ENCODE measurements around the gene TMEM165. TPM values are rescaled to one million over a fixed set of nuclear protein-coding genes. Genes with fewer than 3 reads are reported as not detected.

TMEM165 gene
- total and polyA plus RNA-seq, 9 of the 15 experiments (the other 6 are each of a cell fraction or from before 2014, with no cell fraction given), result 21.3 to 145 (median 96.8) TPM

DNA sequence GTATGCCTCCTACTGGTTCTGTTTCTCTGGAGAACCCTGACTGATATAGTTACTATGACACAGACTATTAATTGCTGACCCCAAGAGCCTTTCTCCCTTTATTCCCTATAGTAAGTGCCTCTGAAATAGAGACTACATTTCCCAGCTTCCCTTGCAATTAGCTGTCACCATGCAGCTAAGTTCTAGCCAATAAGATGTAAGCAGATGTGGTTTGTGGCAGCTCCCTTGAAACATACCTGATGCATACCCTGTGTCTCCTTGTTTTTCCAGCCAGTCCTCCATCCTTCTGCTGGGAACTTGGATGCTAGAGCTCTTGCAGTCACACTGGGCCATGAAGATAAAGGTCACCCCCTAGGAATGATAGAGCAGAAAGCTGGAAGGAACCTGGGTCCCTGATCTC is 9.7 kb upstream of the TMEM165 start (continued):
- TF ChIP-seq, protein P1, sequence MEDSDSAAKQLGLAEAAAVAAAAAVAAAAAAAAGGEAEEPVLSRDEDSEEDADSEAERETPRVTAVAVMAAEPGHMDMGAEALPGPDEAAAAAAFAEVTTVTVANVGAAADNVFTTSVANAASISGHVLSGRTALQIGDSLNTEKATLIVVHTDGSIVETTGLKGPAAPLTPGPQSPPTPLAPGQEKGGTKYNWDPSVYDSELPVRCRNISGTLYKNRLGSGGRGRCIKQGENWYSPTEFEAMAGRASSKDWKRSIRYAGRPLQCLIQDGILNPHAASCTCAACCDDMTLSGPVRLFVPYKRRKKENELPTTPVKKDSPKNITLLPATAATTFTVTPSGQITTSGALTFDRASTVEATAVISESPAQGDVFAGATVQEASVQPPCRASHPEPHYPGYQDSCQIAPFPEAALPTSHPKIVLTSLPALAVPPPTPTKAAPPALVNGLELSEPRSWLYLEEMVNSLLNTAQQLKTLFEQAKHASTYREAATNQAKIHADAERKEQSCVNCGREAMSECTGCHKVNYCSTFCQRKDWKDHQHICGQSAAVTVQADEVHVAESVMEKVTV (CRISPR knock-in tag; IDR thresholded peaks at IDR 0.05), result no peak
- no peak for TF ChIP-seq MYBL2 (IDR thresholded peaks at IDR 0.05; ENCODE audit: low read depth)
- TF ChIP-seq MYBL2 (CRISPR knock-in tag; IDR thresholded peaks at IDR 0.05; ENCODE audit: borderline replicate concordance), result no peak
- no peak for TF ChIP-seq ATF7 (IDR thresholded peaks at IDR 0.05)
- TF ChIP-seq ZNF79 (CRISPR knock-in tag; IDR thresholded peaks at IDR 0.05; ENCODE audit: low read depth), result no peak
- TF ChIP-seq, protein P2, sequence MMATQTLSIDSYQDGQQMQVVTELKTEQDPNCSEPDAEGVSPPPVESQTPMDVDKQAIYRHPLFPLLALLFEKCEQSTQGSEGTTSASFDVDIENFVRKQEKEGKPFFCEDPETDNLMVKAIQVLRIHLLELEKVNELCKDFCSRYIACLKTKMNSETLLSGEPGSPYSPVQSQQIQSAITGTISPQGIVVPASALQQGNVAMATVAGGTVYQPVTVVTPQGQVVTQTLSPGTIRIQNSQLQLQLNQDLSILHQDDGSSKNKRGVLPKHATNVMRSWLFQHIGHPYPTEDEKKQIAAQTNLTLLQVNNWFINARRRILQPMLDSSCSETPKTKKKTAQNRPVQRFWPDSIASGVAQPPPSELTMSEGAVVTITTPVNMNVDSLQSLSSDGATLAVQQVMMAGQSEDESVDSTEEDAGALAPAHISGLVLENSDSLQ (IDR thresholded peaks at IDR 0.05), result peak; percentile 68
- no peak for TF ChIP-seq KDM1A (IDR thresholded peaks at IDR 0.05)
- no peak for TF ChIP-seq ZNF445 (CRISPR knock-in tag; IDR thresholded peaks at IDR 0.05; ENCODE audit: low read depth)
- TF ChIP-seq SUPT5H (IDR thresholded peaks at IDR 0.05), result no peak
- no peak for TF ChIP-seq ZNF436 (CRISPR knock-in tag; IDR thresholded peaks at IDR 0.05)
- no peak for TF ChIP-seq HDAC3 (IDR thresholded peaks at IDR 0.05; ENCODE audit: borderline replicate concordance, partially characterized antibody)
- TF ChIP-seq PCBP1 (IDR thresholded peaks at IDR 0.05; ENCODE audit: low read depth, low read length, poor library complexity, severe bottlenecking), result no peak
- TF ChIP-seq, protein P3, sequence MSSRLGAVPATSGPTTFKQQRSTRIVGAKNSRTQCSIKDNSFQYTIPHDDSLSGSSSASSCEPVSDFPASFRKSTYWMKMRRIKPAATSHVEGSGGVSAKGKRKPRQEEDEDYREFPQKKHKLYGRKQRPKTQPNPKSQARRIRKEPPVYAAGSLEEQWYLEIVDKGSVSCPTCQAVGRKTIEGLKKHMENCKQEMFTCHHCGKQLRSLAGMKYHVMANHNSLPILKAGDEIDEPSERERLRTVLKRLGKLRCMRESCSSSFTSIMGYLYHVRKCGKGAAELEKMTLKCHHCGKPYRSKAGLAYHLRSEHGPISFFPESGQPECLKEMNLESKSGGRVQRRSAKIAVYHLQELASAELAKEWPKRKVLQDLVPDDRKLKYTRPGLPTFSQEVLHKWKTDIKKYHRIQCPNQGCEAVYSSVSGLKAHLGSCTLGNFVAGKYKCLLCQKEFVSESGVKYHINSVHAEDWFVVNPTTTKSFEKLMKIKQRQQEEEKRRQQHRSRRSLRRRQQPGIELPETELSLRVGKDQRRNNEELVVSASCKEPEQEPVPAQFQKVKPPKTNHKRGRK (tag; IDR thresholded peaks at IDR 0.05), result no peak
- TF ChIP-seq HSF4 (CRISPR knock-in tag; IDR thresholded peaks at IDR 0.05; ENCODE audit: borderline replicate concordance), result no peak
- TF ChIP-seq MAZ (CRISPR knock-in tag; conservative IDR thresholded peaks at IDR 0.05 in 1 of 2, IDR thresholded peaks at IDR 0.05 in 1 of 2), result no peak
- TF ChIP-seq MAFF (IDR thresholded peaks at IDR 0.05; ENCODE audit: low read length), result no peak
- TF ChIP-seq TBP (optimal IDR thresholded peaks at IDR 0.05; ENCODE audit: low read depth, low read length), result peak; percentile 40
- TF ChIP-seq CHD4 (IDR thresholded peaks at IDR 0.05; ENCODE audit: insufficient read depth, insufficient replicate concordance, low read depth, low read length, poor library complexity, severe bottlenecking), result no peak
- peak; percentile 46 for TF ChIP-seq MEIS2 (IDR thresholded peaks at IDR 0.05; ENCODE audit: partially characterized antibody)
- peak; percentile 63 to 66; a peak in 3 of 4 replicates for TF ChIP-seq SIX5 (IDR thresholded peaks at IDR 0.05; ENCODE audit: borderline replicate concordance in 1 of 2, insufficient read depth in 1 of 2, low read depth in 1 of 2, low read length in 2 of 2)
